ENCODE data around the gene BCL6B. TPM values are rescaled to one million over a fixed set of nuclear protein-coding genes. Genes with fewer than 3 reads are reported as not detected.
"Not testable (repeated sequence)": the region's sequence is repeated elsewhere in the genome, so short reads cannot be mapped to it uniquely, and the experiment has no call there.

Gene BCL6B
- total RNA-seq, 1 donor from 2014 or later: 13.4 TPM

DNA sequence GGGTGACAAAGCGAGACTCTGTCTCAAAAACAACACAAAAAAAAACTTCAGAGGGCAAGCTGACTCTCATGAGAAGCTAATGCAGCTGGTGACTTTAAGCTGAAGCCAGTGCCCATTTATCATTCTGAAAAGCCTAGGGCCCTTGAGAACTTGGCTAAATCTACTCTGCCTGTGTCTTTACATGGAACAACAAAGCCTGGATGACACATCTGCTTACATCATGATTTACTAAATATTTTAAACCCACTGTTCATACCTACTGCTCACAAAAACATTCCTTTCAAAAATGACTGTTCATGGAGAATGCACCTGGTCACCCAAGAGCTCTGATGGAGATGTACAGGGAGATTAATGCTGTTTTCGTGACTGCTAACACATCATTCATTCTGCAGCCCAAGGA lies 33.1 kb upstream of the BCL6B start:
- Histone ChIP-seq H3K4me3 (no peak overlapping the region), H3K9me3 (no peaks in the 10 kb centered on the region), H3K27ac (no peak overlapping the region), H3K4me1 (no peaks in the 10 kb centered on the region), H3K27me3 (ENCODE audit: low read depth) (no peaks in the 10 kb centered on the region), H3K36me3 (no peaks in the 10 kb centered on the region)
- TF ChIP-seq, protein P1, sequence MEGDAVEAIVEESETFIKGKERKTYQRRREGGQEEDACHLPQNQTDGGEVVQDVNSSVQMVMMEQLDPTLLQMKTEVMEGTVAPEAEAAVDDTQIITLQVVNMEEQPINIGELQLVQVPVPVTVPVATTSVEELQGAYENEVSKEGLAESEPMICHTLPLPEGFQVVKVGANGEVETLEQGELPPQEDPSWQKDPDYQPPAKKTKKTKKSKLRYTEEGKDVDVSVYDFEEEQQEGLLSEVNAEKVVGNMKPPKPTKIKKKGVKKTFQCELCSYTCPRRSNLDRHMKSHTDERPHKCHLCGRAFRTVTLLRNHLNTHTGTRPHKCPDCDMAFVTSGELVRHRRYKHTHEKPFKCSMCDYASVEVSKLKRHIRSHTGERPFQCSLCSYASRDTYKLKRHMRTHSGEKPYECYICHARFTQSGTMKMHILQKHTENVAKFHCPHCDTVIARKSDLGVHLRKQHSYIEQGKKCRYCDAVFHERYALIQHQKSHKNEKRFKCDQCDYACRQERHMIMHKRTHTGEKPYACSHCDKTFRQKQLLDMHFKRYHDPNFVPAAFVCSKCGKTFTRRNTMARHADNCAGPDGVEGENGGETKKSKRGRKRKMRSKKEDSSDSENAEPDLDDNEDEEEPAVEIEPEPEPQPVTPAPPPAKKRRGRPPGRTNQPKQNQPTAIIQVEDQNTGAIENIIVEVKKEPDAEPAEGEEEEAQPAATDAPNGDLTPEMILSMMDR (IDR thresholded peaks at IDR 0.05): no peak
- DNase-seq (no peak), ATAC-seq (no peak)
- intact Hi-C loops (cut with DNase I): no loop called here

DNA sequence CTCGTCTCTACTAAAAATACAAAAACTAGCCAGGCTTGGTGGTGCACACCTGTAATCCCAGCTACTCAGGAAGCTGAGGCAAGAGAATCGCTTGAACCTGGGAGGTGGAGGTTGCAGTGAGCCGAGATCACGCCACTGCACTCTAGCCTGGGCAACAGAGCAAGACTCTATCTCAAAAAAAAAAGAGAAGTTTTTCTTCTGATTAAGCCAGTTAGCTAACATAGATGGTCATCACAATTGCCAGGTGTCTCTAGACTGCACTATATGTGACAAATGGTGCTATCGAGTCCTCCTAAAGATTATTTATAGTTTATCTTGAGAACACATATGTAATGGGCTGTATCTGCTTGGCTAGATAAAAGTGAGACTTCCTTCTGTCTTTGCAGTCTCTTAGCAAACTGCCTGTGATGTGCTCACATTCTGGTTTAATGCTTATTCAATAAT lies 29.2 kb upstream of the BCL6B start:
- H3K4me1 ChIP-seq; H3K4me3 ChIP-seq; H3K9me3 ChIP-seq; intact Hi-C loops (cut with DNase I); DNase-seq; H3K27me3 ChIP-seq (ENCODE audit: low read depth); ATAC-seq; H3K27ac ChIP-seq: not testable (repeated sequence)
- H3K36me3 ChIP-seq: peaks cover 16% of the 10 kb centered on the region

DNA sequence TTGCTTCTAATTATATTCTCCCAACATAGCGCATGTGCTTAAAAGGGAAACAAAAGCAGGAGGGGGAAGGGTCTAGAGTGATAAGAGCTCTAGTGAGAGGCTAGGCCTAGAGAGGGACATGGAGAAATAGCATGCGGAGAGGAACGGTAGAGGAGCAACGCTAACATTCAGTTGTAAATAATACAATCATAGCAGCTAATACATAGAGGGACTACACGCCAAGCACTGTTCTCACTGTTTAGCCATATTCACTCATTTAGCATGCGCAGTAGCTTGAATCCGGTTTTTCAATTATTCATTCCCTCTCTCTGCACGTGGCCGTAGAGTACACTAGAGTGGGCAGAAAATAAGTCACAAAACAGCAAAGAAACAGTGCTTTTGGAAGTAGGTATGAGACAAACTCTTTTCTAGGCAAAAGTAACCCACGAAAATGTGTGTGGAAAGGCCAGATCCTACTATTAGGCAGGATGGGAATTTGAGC lies 28.7 kb upstream of the BCL6B start:
- H3K36me3 ChIP-seq: peaks cover 21% of the 10 kb centered on the region
- ATAC-seq: no peak
- peaks cover 6% of the 10 kb centered on the region for H3K4me1 ChIP-seq
- no peak overlapping the region for H3K27ac ChIP-seq
- intact Hi-C loops (cut with DNase I): no loop called here
- no peaks in the 10 kb centered on the region for H3K27me3 ChIP-seq (ENCODE audit: low read depth)
- TF ChIP-seq, protein P1 (IDR thresholded peaks at IDR 0.05): no peak
- H3K4me3 ChIP-seq: no peak overlapping the region
- H3K9me3 ChIP-seq: no peaks in the 10 kb centered on the region
- no peak for DNase-seq

DNA sequence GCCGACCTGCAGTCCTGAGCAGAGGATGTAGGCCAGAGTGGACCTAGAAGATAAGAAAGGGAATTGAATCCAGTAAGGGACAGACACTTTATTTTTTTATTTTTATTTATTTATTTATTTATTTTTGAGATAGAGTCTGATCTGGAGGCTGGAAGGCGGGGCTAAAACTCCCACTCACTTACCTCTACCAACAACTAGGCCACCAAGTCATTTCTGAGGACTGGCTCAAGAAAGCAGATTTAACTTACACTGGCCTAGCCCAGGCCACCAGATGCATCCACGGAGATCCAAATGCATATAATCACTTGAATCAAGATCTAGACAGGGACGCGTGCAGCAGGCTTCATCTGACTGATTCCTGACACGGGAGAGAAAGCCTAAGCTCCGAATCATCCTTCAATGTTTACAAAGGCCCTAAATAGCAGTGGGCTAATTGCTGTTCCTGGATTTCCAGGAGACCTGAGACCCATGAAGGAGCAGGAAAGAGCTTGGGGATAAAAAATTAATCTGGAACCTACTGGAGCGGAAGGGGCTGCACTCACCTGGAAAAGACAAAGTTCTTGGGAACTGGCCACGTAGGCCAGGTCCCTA lies 28.1 kb upstream of the BCL6B start:
- Histone ChIP-seq H3K4me3 (no peak overlapping the region), H3K9me3 (no peaks in the 10 kb centered on the region), H3K27me3 (ENCODE audit: low read depth) (no peaks in the 10 kb centered on the region), H3K4me1 (peaks cover 6% of the 10 kb centered on the region), H3K36me3 (peaks cover 27% of the 10 kb centered on the region), H3K27ac (no peak overlapping the region)
- TF ChIP-seq, protein P1 (IDR thresholded peaks at IDR 0.05): no peak
- no peak for ATAC-seq
- intact Hi-C loops (cut with DNase I): no loop called here
- DNase-seq: no peak

DNA sequence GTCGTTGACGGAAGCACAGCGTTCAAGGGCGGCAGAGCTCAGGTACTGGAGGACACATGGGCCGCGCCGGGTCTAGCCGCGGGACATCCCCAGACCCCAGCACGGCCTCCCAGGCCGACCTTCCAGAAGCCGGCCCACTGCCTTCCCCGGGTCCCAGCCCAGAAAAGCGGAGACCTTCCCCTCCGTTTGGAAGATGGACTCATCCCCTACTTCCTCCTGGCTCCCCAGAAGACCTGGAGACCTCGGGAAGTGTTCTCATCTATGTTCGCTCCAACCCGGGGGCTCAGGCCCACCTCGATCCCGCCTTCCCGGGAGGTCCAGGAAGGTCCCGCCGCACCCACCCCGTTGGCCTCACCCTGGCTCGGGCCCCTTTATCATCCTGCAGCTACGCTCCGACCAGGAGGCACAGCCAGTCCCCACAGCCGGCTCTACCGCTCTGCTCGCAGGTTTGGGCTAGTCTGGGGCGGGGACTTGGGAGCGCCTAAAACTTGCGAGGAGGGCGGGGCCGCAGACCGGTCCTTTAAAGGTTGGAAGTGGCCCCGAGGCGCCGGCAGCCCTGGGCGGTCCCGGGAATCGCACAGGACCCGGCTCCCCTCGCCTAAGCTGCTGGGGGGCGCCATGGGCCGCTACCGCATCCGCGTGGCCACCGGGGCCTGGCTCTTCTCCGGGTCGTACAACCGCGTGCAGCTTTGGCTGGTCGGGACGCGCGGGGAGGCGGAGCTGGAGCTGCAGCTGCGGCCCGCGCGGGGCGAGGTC lies 27.2 kb upstream of the BCL6B start, which contains the start of gene ALOX12:
ALOX12 (plus strand) TSS at position 550 of the 756 bp plus-strand sequence; CDS start at position 619, 69 bp downstream.
- H3K4me1 ChIP-seq: peaks cover 6% of the 10 kb centered on the region
- H3K4me3 ChIP-seq: peak within 1 kb of the TSS; percentile 34
- DNase-seq (no peak), ATAC-seq (peak; percentile 62 to 87)
- H3K27me3 ChIP-seq (ENCODE audit: low read depth): no peaks in the 10 kb centered on the region
- intact Hi-C loops (cut with DNase I): no loop called here
- H3K9me3 ChIP-seq: no peaks in the 10 kb centered on the region
- TF ChIP-seq, protein P1 (IDR thresholded peaks at IDR 0.05): no peak
- H3K36me3 ChIP-seq: peaks cover 37% of the 10 kb centered on the region
- no peak within 1 kb of the TSS for H3K27ac ChIP-seq

Measured in lower lobe of right lung (tissue), 2 donors.